BE2C (cell line): Measurements from ENCODE around the gene TARBP1.
"Not testable (repeated sequence)": the region's sequence is repeated elsewhere in the genome, so short reads cannot be mapped to it uniquely, and the experiment has no call there.

Source experiments
- DNase-seq: peaks from one replicate; pipeline ENCODE4 v3.0.0-alpha.2; 2020
- H3K27me3 ChIP-seq: fragments of 250-450 bp; sonication (Bioruptor Pico); 2 replicates; pipeline ENCODE4 v1.5.1; 2020; ENCODE audit warnings: mild to moderate bottlenecking
- H3K36me3 ChIP-seq: fragments of 250-450 bp; sonication (Bioruptor Pico); 2 replicates; pipeline ENCODE4 v1.5.1; 2020; ENCODE audit warnings: mild to moderate bottlenecking
- H3K4me1 ChIP-seq: fragments of 250-450 bp; sonication (Bioruptor Pico); 2 replicates; pipeline ENCODE4 v1.5.1; 2020
- H3K4me3 ChIP-seq: 2 replicates; pipeline ENCODE4 v1.5.1; 2011; ENCODE audit warnings: low read depth, low read length
- H3K9me3 ChIP-seq: fragments of 250-450 bp; sonication (Bioruptor Pico); 2 replicates; pipeline ENCODE4 v1.5.1; 2020
- TF ChIP-seq, protein P1 (sequence below): IDR thresholded peaks from 2 replicates; pipeline ENCODE4 v1.5.1; 2012; ENCODE audit warnings: mild to moderate bottlenecking, low read depth, low read length

The TARBP1 gene

DNA sequence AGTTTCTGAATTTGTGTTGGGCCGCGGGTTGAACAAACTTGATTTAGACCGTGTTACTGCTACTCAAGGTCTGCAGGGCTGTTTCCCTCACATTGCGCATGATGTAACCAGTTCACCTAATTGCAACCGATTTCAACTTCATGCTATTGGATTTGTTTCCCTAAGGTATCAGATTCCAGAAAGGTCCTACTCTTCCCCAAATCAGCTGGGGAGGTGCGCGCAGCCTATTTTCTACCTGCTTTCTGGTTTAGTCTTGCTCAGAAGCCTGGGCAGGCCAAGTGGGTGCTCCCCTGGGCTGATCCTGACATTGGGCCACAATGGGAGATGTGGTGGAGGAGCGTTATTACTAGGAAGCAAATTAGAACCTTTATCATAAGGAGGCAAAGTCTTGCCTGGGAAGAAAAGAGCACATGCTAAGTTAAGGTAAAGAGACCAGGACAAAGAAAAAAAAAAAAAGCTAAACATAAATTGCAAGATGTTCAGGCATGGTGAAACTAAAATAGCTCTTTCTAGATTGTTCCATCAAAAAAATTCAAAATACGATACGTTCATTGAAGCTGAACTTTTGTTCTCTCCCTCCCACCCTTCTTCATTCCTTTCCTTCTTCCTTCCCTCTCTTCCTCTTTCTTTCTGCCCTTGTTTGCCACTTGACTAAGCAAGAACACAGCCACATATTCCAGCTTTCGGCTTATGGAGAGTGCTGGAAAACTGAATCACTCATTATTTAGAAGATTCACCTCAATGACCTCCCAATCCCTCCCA lies 28.8 kb upstream of the TARBP1 start:
- TF ChIP-seq, protein P1, sequence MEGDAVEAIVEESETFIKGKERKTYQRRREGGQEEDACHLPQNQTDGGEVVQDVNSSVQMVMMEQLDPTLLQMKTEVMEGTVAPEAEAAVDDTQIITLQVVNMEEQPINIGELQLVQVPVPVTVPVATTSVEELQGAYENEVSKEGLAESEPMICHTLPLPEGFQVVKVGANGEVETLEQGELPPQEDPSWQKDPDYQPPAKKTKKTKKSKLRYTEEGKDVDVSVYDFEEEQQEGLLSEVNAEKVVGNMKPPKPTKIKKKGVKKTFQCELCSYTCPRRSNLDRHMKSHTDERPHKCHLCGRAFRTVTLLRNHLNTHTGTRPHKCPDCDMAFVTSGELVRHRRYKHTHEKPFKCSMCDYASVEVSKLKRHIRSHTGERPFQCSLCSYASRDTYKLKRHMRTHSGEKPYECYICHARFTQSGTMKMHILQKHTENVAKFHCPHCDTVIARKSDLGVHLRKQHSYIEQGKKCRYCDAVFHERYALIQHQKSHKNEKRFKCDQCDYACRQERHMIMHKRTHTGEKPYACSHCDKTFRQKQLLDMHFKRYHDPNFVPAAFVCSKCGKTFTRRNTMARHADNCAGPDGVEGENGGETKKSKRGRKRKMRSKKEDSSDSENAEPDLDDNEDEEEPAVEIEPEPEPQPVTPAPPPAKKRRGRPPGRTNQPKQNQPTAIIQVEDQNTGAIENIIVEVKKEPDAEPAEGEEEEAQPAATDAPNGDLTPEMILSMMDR: no peak
- no peak for DNase-seq

DNA sequence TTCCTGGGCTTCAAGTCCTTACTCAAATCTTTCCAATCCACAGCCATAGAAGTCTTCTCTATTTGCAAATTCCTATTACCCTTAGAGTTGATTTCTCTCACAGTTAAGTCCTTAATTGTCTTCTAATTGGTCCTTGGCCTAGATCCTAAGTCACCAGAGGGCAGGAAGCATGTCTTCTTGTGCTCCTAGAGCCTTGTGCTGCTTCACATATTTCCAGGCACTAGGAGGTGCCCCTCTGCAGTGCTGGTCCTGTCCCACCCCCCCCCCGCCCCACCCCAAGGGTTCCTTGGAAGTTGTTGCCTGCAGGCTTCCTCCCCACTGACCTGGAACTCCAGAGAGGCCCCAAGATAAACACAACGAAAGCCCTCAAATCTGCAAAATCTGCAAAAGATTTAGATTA lies 28.1 kb upstream of the TARBP1 start:
- Histone ChIP-seq H3K27me3 (no peaks in the 10 kb centered on the region), H3K9me3 (no peaks in the 10 kb centered on the region), H3K4me1 (peaks cover 8% of the 10 kb centered on the region), H3K36me3 (no peaks in the 10 kb centered on the region), H3K4me3 (no peak overlapping the region)
- TF ChIP-seq, protein P1: no peak
- DNase-seq: no peak

More for the DNA sequence above, 28.8 kb upstream of the TARBP1 start:
- Histone ChIP-seq H3K4me3 (no peak overlapping the region), H3K9me3 (no peaks in the 10 kb centered on the region), H3K36me3 (no peaks in the 10 kb centered on the region), H3K4me1 (peaks cover 8% of the 10 kb centered on the region), H3K27me3 (no peaks in the 10 kb centered on the region)

DNA sequence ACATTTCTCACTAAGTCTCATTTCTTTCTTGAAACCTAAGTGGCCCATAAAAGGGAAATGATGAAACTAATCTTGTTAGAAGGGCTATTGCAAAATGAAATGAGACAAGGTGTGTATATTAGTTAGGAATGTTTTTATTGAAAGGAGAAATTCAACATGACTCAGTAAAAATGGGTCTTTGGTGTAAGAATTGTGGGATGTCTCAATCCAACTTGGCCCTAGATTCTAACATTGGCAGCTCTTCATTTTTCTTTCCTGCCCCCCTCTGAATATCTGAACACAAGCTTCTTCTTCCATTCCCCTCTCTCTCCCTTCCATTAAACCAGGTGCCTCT lies 26.8 kb upstream of the TARBP1 start:
- Histone ChIP-seq H3K36me3 (no peaks in the 10 kb centered on the region), H3K4me1 (peaks cover 8% of the 10 kb centered on the region), H3K9me3 (no peaks in the 10 kb centered on the region), H3K27me3 (no peaks in the 10 kb centered on the region), H3K4me3 (no peak overlapping the region)
- TF ChIP-seq, protein P1: no peak
- no peak for DNase-seq

DNA sequence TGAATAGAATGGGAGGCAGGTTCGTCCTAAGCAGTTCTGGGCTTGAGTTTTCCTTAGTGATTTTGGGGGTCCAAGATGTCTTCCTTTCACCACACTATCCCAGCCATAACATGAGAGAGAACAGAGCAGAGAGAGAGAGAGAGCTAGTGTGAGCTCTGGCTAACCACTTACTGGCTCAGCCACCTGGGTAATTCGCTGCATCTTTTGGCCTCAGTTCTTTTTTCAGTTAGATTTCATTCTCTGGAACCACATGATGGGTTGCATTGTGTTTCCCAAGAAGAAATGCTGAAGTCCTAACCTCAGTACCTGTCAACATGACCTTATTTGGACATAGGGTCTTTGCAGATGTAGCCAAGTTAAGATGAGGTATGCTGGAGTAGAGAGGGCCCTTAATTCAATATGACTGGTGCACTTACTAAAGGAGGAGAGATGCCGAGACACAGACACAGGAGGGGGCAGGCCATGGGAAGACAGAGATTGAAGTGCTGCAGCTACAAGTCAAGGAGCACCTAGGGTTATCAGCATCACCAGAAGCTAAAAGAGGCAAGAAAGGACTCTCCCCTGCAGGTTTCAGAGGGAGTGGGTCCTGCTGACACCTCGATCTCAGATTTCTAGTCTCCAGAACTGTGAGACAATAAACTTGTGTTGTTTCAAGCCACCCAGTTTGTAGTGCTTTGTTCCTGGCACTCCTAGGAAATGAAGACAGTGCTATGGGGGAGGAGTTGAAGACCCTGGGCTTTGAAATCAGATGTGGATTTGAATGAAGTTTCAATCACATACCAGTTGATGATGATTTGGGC lies 26.2 kb upstream of the TARBP1 start:
- no peak overlapping the region for H3K4me3 ChIP-seq
- H3K27me3 ChIP-seq: no peaks in the 10 kb centered on the region
- TF ChIP-seq, protein P1: no peak
- no peak for DNase-seq
- no peaks in the 10 kb centered on the region for H3K9me3 ChIP-seq
- H3K36me3 ChIP-seq: no peaks in the 10 kb centered on the region
- peaks cover 11% of the 10 kb centered on the region for H3K4me1 ChIP-seq

DNA sequence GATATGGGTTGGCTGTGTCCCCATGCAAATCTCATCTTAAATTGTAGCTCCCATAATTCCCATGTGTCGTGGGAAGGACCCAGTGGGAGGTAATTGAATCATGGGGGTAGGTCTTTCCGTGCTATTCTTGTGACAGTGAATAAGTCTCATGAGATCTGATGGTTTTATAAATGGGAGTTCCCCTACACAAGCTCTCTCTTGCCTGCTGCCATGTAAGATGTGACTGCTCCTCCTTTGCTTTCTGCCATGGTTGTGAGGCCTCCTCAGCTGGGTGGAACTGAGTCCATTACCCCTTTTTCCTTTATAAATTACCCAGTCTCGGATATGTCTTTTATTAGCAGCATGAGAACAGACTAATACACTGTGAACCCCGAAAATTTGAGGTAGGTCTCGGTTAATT lies 25.3 kb upstream of the TARBP1 start:
- not testable (repeated sequence) for DNase-seq, H3K4me3 ChIP-seq, H3K27me3 ChIP-seq, H3K36me3 ChIP-seq, H3K4me1 ChIP-seq, H3K9me3 ChIP-seq

DNA sequence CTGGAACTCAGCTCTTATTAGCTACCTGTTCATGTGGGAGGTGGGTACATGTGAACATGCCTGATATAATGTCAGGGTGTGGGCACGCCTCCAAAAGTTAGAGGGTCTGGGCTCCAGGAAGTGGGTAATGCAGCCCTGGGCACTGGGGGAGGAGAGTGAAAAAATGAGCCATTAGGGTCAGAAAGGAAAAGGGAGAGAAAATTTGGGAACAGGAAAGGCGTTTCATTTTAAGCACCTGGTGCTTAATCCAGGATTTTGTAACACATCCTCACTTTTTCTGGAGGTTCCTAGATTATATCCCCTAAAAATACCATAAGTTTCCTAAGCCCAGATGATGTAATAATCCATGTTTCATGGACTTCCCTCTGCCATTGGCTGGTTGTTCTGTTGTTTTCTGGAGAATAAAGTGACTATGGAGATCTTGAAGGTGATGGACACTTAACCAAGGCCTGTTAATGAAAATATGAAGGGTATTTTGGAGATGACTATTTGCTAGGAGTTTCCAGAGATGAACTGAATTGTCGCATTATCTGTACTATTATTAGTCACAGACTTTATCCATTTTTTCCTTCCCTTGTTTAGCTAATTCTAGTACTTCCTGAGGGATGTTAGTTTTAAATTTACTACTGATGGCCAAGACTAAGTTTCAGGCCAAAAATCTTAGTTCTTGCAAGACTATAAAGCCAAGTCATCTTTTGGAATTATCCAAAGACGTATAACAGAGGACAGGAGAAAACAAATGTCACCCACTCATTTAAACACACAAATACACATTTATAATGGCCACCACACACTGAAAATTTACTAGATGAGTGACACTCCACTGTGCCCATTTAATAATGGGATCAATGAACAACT lies 24.4 kb upstream of the TARBP1 start:
- Histone ChIP-seq H3K4me1 (peaks cover 14% of the 10 kb centered on the region), H3K27me3 (no peaks in the 10 kb centered on the region), H3K9me3 (no peaks in the 10 kb centered on the region), H3K36me3 (no peaks in the 10 kb centered on the region), H3K4me3 (no peak overlapping the region)
- TF ChIP-seq, protein P1: no peak
- no peak for DNase-seq
